Measurements from ENCODE around the gene DNM3. TPM values are rescaled to one million over a fixed set of nuclear protein-coding genes. Genes with fewer than 3 reads are reported as not detected.

Gene DNM3
- total and polyA plus RNA-seq, 2 of the 8 experiments (the other 6 are each of a cell fraction or from before 2014, with no cell fraction given), result 2.0 to 8.5 TPM

GRCh38 chr1:172276120-172276818 lies 435.0 kb downstream of the DNM3 start (continued):
- TF ChIP-seq CHD7 (IDR thresholded peaks at IDR 0.05; ENCODE audit: insufficient replicate concordance, low read length) (no peak), HDAC6 (IDR thresholded peaks at IDR 0.05; ENCODE audit: low read depth, low read length) (no peak), KDM5A (IDR thresholded peaks at IDR 0.05; ENCODE audit: low read length) (no peak), EP300 (IDR thresholded peaks at IDR 0.05; ENCODE audit: borderline replicate concordance in 1 of 2, low read depth in 2 of 2, low read length in 2 of 2) (no peak), ASH2L (IDR thresholded peaks at IDR 0.05; ENCODE audit: low read length) (no peak), USF2 (IDR thresholded peaks at IDR 0.05; ENCODE audit: low read length) (no peak), YY1 (IDR thresholded peaks at IDR 0.05; ENCODE audit: low read depth, low read length) (no peak), GTF2F1 (IDR thresholded peaks at IDR 0.05; ENCODE audit: borderline replicate concordance, low read depth, low read length) (no peak), KDM4A (IDR thresholded peaks at IDR 0.05; ENCODE audit: low read depth, low read length, severe bottlenecking) (no peak)

All from H1 (cell line).